Jurkat, Clone E6-1 (cell line): ENCODE data around the gene EML1.

Experiments
- DNase-seq: peaks from one replicate; pipeline ENCODE4 v3.0.0-alpha.2; 2011; ENCODE audit warnings: low read depth, low spot score
- H3K4me3 ChIP-seq: 2 replicates; pipeline ENCODE4 v1.5.1; 2011; ENCODE audit warnings: mild to moderate bottlenecking, low read length, control low read depth, moderate library complexity

EML1 gene

GRCh38 chr14:99990268-99991170 lies 197.3 kb downstream of the EML1 start:
- no peak overlapping the region for H3K4me3 ChIP-seq
- no peak for DNase-seq

- H3K4me3 ChIP-seq: no peak overlapping the region
- no peak for DNase-seq
Measured at GRCh38 chr14:99991331-99991730, 198.1 kb downstream of the EML1 start.
